CD4-positive, CD25-positive, alpha-beta regulatory T cell (primary cell): ENCODE measurements around the gene STK10. TPM values are rescaled to one million over a fixed set of nuclear protein-coding genes. Genes with fewer than 3 reads are reported as not detected.

Source experiments
- ATAC-seq, 2 donors: fragments of 150-1000 bp; cut with Tn5 transposase; one replicate each; pipeline ENCODE4 v1.10.0; 2021; ENCODE audit warnings: low read depth in 2 of 2, moderate number of reproducible peaks in 2 of 2, moderate library complexity in 1 of 2
- DNase-seq, 3 donors: peaks; one replicate each; pipeline versions ENCODE4 v3.0.0 to v3.0.0-alpha.2; 2012 to 2022; ENCODE audit warnings: mixed read lengths in 1 of 3
- H3K27ac ChIP-seq: one replicate; pipeline ENCODE4 v1.7.0; 2013; ENCODE audit warnings: mild to moderate bottlenecking, low read length; ENCODE audit not compliant: insufficient read depth, poor library complexity, severe bottlenecking
- H3K27me3 ChIP-seq: one replicate; pipeline ENCODE4 v1.7.0; 2013; ENCODE audit warnings: low read length; ENCODE audit not compliant: control insufficient read depth, insufficient read depth
- H3K36me3 ChIP-seq: one replicate; pipeline ENCODE4 v1.7.0; 2013; ENCODE audit warnings: mild to moderate bottlenecking, low read length, moderate library complexity; ENCODE audit not compliant: control insufficient read depth, insufficient read depth
- H3K4me1 ChIP-seq: 2 replicates; pipeline ENCODE4 v1.7.0; 2013; ENCODE audit warnings: mild to moderate bottlenecking, low read length; ENCODE audit not compliant: insufficient read depth, control insufficient read depth, poor library complexity, severe bottlenecking
- H3K4me3 ChIP-seq: one replicate; pipeline ENCODE4 v1.7.0; 2013; ENCODE audit warnings: low read depth, mild to moderate bottlenecking, low read length, moderate library complexity
- H3K9me3 ChIP-seq, 2 experiments: 1 replicate in 1 of 2; 2 replicates in 1 of 2; pipeline ENCODE4 v1.7.0; 2013; ENCODE audit warnings: low read length in 2 of 2, mild to moderate bottlenecking in 1 of 2, moderate library complexity in 1 of 2; ENCODE audit not compliant: control insufficient read depth in 2 of 2
- H3K27ac Mint-ChIP-seq, 3 donors: one replicate each; pipeline ENCODE4 v1.8.0; 2020 to 2022; ENCODE audit warnings: mild to moderate bottlenecking in 3 of 3, mixed read lengths in 3 of 3, moderate library complexity in 2 of 3
- H3K27me3 Mint-ChIP-seq: one replicate; pipeline ENCODE4 v1.8.0; 2022; ENCODE audit warnings: mild to moderate bottlenecking, mixed read lengths
- H3K36me3 Mint-ChIP-seq: one replicate; pipeline ENCODE4 v1.8.0; 2020; ENCODE audit warnings: mixed read lengths
- H3K4me1 Mint-ChIP-seq, 4 donors: one replicate each; pipeline ENCODE4 v1.8.0; 2020 to 2022; ENCODE audit warnings: mixed read lengths in 4 of 4, mild to moderate bottlenecking in 1 of 4
- H3K4me3 Mint-ChIP-seq, 4 donors: one replicate each; pipeline ENCODE4 v1.8.0; 2020 to 2022; ENCODE audit warnings: mild to moderate bottlenecking in 4 of 4, mixed read lengths in 4 of 4, moderate library complexity in 3 of 4
- H3K9me3 Mint-ChIP-seq, 7 donors: one replicate each; pipeline ENCODE4 v1.8.0; 2020 to 2022; ENCODE audit warnings: mixed read lengths in 7 of 7, mild to moderate bottlenecking in 3 of 7, moderate library complexity in 2 of 7
- polyA plus RNA-seq, 4 donors: library from polyadenylated mRNA; unstranded; fragments of 300-500 nt; fragmentation: Illumina TruSeq; gene quantifications; one replicate each; pipeline ENCODE4 v1.2.3, GENCODE V29; 2021
- total RNA-seq: library from RNA; stranded (reverse); gene quantifications from one replicate; pipeline ENCODE4 v1.2.3, GENCODE V29; 2022

Gene STK10
- total and polyA plus RNA-seq, 5 donors from 2014 or later, result 71.2 to 533 (median 74.6) TPM

GRCh38 chr5:172147857-172148256 is 40.2 kb downstream of the STK10 start:
- peak overlapping the region; percentile 25 for H3K27ac ChIP-seq
- Mint-ChIP-seq H3K36me3 (peaks cover 29% of the 10 kb centered on the region), H3K4me3 (peak overlapping the region in 2 of 4 donors; percentile 41 to 69), H3K27ac (peak overlapping the region; percentile 56 to 92 (median 65)), H3K27me3 (no peaks in the 10 kb centered on the region), H3K4me1 (peaks cover 27 to 94% (median 59%) of the 10 kb centered on the region in 4 donors), H3K9me3 (no peaks in the 10 kb centered on the region)
- H3K36me3 ChIP-seq, result peaks cover 72% of the 10 kb centered on the region
- no peaks in the 10 kb centered on the region for H3K9me3 ChIP-seq
- ATAC-seq (no peak), DNase-seq (no peak)
- H3K4me3 ChIP-seq, result no peak overlapping the region
- no peaks in the 10 kb centered on the region for H3K27me3 ChIP-seq
- peaks cover 80% of the 10 kb centered on the region for H3K4me1 ChIP-seq

- H3K27ac ChIP-seq, result peak overlapping the region; percentile 34
- Mint-ChIP-seq H3K9me3 (no peaks in the 10 kb centered on the region), H3K4me1 (peaks cover 33 to 94% (median 58%) of the 10 kb centered on the region in 4 donors), H3K4me3 (peak overlapping the region in 2 of 4 donors; percentile 19 to 69), H3K27ac (peak overlapping the region; percentile 64 to 92 (median 79)), H3K27me3 (no peaks in the 10 kb centered on the region), H3K36me3 (peaks cover 24% of the 10 kb centered on the region)
- H3K36me3 ChIP-seq, result peaks cover 67% of the 10 kb centered on the region
- H3K9me3 ChIP-seq, result no peaks in the 10 kb centered on the region
- H3K4me1 ChIP-seq, result peaks cover 80% of the 10 kb centered on the region
- no peak for DNase-seq
- no peak overlapping the region for H3K4me3 ChIP-seq
- H3K27me3 ChIP-seq, result no peaks in the 10 kb centered on the region
- no peak for ATAC-seq
These were observed 41.3 kb downstream of the STK10 start for GRCh38 chr5:172146748-172147092.

- Histone ChIP-seq H3K4me1 (peaks cover 78% of the 10 kb centered on the region), H3K36me3 (peaks cover 66% of the 10 kb centered on the region), H3K9me3 (no peaks in the 10 kb centered on the region), H3K27me3 (no peaks in the 10 kb centered on the region), H3K27ac (peak overlapping the region; percentile 42), H3K4me3 (no peak overlapping the region)
- Mint-ChIP-seq H3K9me3 (no peaks in the 10 kb centered on the region), H3K4me3 (peak overlapping the region in 2 of 4 donors; percentile 13 to 69), H3K27ac (peak overlapping the region in 2 of 3 donors; percentile 79 to 92), H3K36me3 (peaks cover 20% of the 10 kb centered on the region), H3K27me3 (no peaks in the 10 kb centered on the region), H3K4me1 (peaks cover 29 to 93% (median 55%) of the 10 kb centered on the region in 4 donors)
- no peak for ATAC-seq
- DNase-seq, result no peak
These were observed 41.9 kb downstream of the STK10 start for GRCh38 chr5:172145870-172146747.

- peak overlapping the region in 1 of 4 donors; percentile 66 for H3K4me3 Mint-ChIP-seq
- no peaks in the 10 kb centered on the region for H3K9me3 ChIP-seq
These were observed 42.8 kb downstream of the STK10 start for GRCh38 chr5:172144931-172145869.

GRCh38 chr5:172144291-172144815 is 43.7 kb downstream of the STK10 start:
- Histone ChIP-seq H3K4me1 (peaks cover 72% of the 10 kb centered on the region), H3K9me3 (no peaks in the 10 kb centered on the region), H3K4me3 (no peak overlapping the region), H3K27me3 (no peaks in the 10 kb centered on the region), H3K27ac (peak overlapping the region; percentile 42), H3K36me3 (peaks cover 72% of the 10 kb centered on the region)
- Mint-ChIP-seq H3K4me1 (peaks cover 35 to 95% (median 56%) of the 10 kb centered on the region in 4 donors), H3K4me3 (peak overlapping the region in 3 of 4 donors; percentile 19 to 66 (median 24)), H3K36me3 (peaks cover 24% of the 10 kb centered on the region), H3K27ac (peak overlapping the region; percentile 77 to 86 (median 79)), H3K9me3 (no peaks in the 10 kb centered on the region), H3K27me3 (no peaks in the 10 kb centered on the region)
- DNase-seq (no peak), ATAC-seq (no peak)

More at GRCh38 chr5:172144931-172145869, 42.8 kb downstream of the STK10 start:
- no peak for DNase-seq
- Histone ChIP-seq H3K4me3 (no peak overlapping the region), H3K36me3 (peaks cover 69% of the 10 kb centered on the region), H3K27me3 (no peaks in the 10 kb centered on the region), H3K4me1 (peaks cover 73% of the 10 kb centered on the region), H3K27ac (peak overlapping the region; percentile 42)
- Mint-ChIP-seq H3K27me3 (no peaks in the 10 kb centered on the region), H3K27ac (peak overlapping the region; percentile 31 to 86 (median 79)), H3K9me3 (no peaks in the 10 kb centered on the region), H3K4me1 (peaks cover 27 to 93% (median 50%) of the 10 kb centered on the region in 4 donors), H3K36me3 (peaks cover 18% of the 10 kb centered on the region)
- ATAC-seq, result no peak

GRCh38 chr5:172143875-172144274 is 44.1 kb downstream of the STK10 start:
- Histone ChIP-seq H3K4me3 (no peak overlapping the region), H3K36me3 (peaks cover 67% of the 10 kb centered on the region), H3K27ac (no peak overlapping the region), H3K9me3 (no peaks in the 10 kb centered on the region), H3K4me1 (peaks cover 71% of the 10 kb centered on the region), H3K27me3 (no peaks in the 10 kb centered on the region)
- Mint-ChIP-seq H3K4me1 (peaks cover 40 to 95% (median 59%) of the 10 kb centered on the region in 4 donors), H3K27ac (peak overlapping the region; percentile 77 to 89 (median 79)), H3K9me3 (no peaks in the 10 kb centered on the region), H3K27me3 (no peaks in the 10 kb centered on the region), H3K4me3 (peak overlapping the region in 3 of 4 donors; percentile 20 to 66 (median 24)), H3K36me3 (peaks cover 24% of the 10 kb centered on the region)
- no peak for ATAC-seq
- no peak for DNase-seq

GRCh38 chr5:172142709-172143215 is 45.3 kb downstream of the STK10 start:
- peak overlapping the region; percentile 69 to 89 (median 79) for H3K27ac Mint-ChIP-seq
- peaks cover 26% of the 10 kb centered on the region for H3K36me3 Mint-ChIP-seq
- DNase-seq (no peak), ATAC-seq (no peak)
- no peaks in the 10 kb centered on the region for H3K9me3 Mint-ChIP-seq
- H3K9me3 ChIP-seq, result no peaks in the 10 kb centered on the region
- H3K4me3 ChIP-seq, result no peak overlapping the region
- H3K27ac ChIP-seq, result no peak overlapping the region
- H3K27me3 ChIP-seq, result no peaks in the 10 kb centered on the region
- peaks cover 63% of the 10 kb centered on the region for H3K4me1 ChIP-seq
- H3K4me1 Mint-ChIP-seq, result peaks cover 40 to 87% (median 62%) of the 10 kb centered on the region in 4 donors
- H3K4me3 Mint-ChIP-seq, result peak overlapping the region in 2 of 4 donors; percentile 16 to 40
- no peaks in the 10 kb centered on the region for H3K27me3 Mint-ChIP-seq
- peaks cover 56% of the 10 kb centered on the region for H3K36me3 ChIP-seq
